Hepatocyte (in vitro differentiated cells): ENCODE results near the gene PHF14. TPM values are rescaled to one million over a fixed set of nuclear protein-coding genes. Genes with fewer than 3 reads are reported as not detected.

Experiments
- DNase-seq: peaks from one replicate; pipeline ENCODE4 v3.0.0-alpha.2; 2016; ENCODE audit warnings: low spot score
- H2AFZ ChIP-seq: fragments of 200-600 bp; sonication (generic); 2 replicates; pipeline ENCODE4 v1.6.0; 2016; ENCODE audit warnings: antibody characterized with exemption, mild to moderate bottlenecking
- H3K27ac ChIP-seq: fragments of 200-600 bp; sonication (generic); 2 replicates; pipeline ENCODE4 v1.5.1; 2016; ENCODE audit warnings: mild to moderate bottlenecking
- H3K27me3 ChIP-seq: fragments of 200-600 bp; sonication (generic); 2 replicates; pipeline ENCODE4 v1.6.1; 2016
- H3K36me3 ChIP-seq: fragments of 200-600 bp; sonication (generic); replicated peaks from 2 replicates; pipeline ENCODE4 v1.5.1; 2016; ENCODE audit warnings: low read depth; ENCODE audit not compliant: insufficient read depth
- H3K4me1 ChIP-seq: fragments of 200-600 bp; sonication (generic); 2 replicates; pipeline ENCODE4 v1.5.1; 2016; ENCODE audit warnings: mild to moderate bottlenecking, moderate library complexity; ENCODE audit not compliant: insufficient read depth
- H3K4me2 ChIP-seq: fragments of 200-600 bp; sonication (generic); 2 replicates; pipeline ENCODE4 v1.6.0; 2016
- H3K4me3 ChIP-seq: fragments of 200-600 bp; sonication (generic); 2 replicates; pipeline ENCODE4 v1.5.1; 2016; ENCODE audit warnings: mild to moderate bottlenecking
- H3K79me2 ChIP-seq: fragments of 200-600 bp; sonication (generic); 2 replicates; pipeline ENCODE4 v1.6.0; 2017; ENCODE audit warnings: mild to moderate bottlenecking
- H3K9me2 ChIP-seq: fragments of 200-600 bp; sonication (generic); replicated peaks from 2 replicates; pipeline ENCODE4 v1.6.0; 2017; ENCODE audit warnings: mild to moderate bottlenecking; ENCODE audit not compliant: insufficient read depth
- H3K9me3 ChIP-seq: fragments of 200-600 bp; sonication (generic); 2 replicates; pipeline ENCODE4 v1.5.1; 2016; ENCODE audit warnings: low read depth, mild to moderate bottlenecking
- H4K20me1 ChIP-seq: fragments of 200-600 bp; sonication (generic); 2 replicates; pipeline ENCODE4 v1.6.0; 2016; ENCODE audit warnings: mild to moderate bottlenecking; ENCODE audit not compliant: insufficient read depth, poor library complexity, severe bottlenecking
- CTCF ChIP-seq: fragments of 200-600 bp; sonication (generic); IDR thresholded peaks from 2 replicates; pipeline ENCODE4 v1.5.1; 2016; ENCODE audit warnings: antibody characterized with exemption, mild to moderate bottlenecking; ENCODE audit not compliant: poor library complexity
- EZH2 ChIP-seq: fragments of 200-600 bp; sonication (generic); IDR thresholded peaks from 2 replicates; pipeline ENCODE4 v1.6.1; 2016; ENCODE audit warnings: antibody characterized with exemption, mild to moderate bottlenecking, borderline replicate concordance
- EZH2phosphoT487 ChIP-seq: fragments of 200-600 bp; sonication (generic); IDR thresholded peaks from one replicate; pipeline ENCODE4 v1.6.1; 2018; ENCODE audit warnings: antibody characterized with exemption, mild to moderate bottlenecking, low read depth, moderate library complexity; ENCODE audit not compliant: unreplicated experiment, severe bottlenecking
- WGBS: methylation state at CpG from one replicate; pipeline ENCODE4 v1.1.6; 2016; ENCODE audit warnings: low lambda C conversion rate; ENCODE audit errors: missing lambda C conversion rate; 5-methylcytosine and 5-hydroxymethylcytosine counted together
- polyA plus RNA-seq: library from polyadenylated mRNA; unstranded; fragments of >200 nt; fragmentation: Nextera tagmentation; extraction: Ambion mirVana; gene quantifications from 2 replicates; pipeline ENCODE4 v1.2.1, GENCODE V29; 2016
- total RNA-seq: library from RNA; depleted of rRNA; stranded (reverse); fragments of >200 nt; gene quantifications from 2 replicates; pipeline ENCODE4 v1.2.3, GENCODE V29; 2014

Gene PHF14
- total and polyA plus RNA-seq, 2 experiments from 2014 or later: 31.5 to 49.1 TPM

DNA sequence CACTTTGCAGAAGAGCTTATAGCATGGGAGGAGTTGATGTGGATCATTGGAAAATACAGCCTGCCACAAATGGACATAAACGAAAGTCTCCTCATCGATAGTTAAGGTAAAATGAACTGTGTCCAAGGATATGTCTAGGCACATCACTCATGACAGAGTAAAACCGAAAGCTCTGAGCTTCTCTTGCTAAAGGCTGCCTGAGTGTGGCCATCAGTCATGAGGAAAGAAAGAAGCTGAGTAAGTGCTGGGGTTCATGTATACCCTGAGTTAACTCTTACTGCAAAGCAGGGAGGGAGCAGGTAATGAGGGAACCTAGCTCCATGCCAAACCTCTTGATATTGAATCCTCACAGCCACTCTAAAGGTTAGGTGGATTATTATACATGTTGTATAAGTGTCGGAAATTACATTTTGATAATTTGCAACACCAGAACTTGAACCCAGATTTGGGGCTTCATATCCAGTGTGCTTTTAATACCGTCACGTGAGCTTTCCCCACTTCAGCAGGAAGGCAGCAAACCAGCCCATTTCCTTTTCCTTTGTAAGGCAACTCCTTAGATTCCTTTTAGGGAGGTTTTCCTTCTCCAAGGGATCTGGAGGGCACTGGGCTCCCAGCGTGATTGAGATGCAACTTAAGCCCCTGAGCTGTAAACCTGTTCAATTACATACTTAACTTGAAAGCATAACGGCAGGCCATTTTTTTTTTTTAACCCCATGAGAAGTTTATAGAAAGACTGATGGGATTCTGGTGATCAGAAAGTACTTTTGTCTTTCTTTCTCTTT is 215.0 kb downstream of the PHF14 start:
- no peak for DNase-seq
- no peaks in the 10 kb centered on the region for H3K36me3 ChIP-seq
- H3K9me2 ChIP-seq: no peaks in the 10 kb centered on the region
- no peak overlapping the region for H3K4me3 ChIP-seq
- no peak overlapping the region for H2AFZ ChIP-seq
- TF ChIP-seq CTCF: no peak
- TF ChIP-seq EZH2: no peak
- no peak for TF ChIP-seq EZH2phosphoT487
- H4K20me1 ChIP-seq: no peaks in the 10 kb centered on the region
- 68% methylated on average over 8 of the region's 8 CpGs for WGBS
- H3K4me1 ChIP-seq: peaks cover 16% of the 10 kb centered on the region
- no peak overlapping the region for H3K27ac ChIP-seq
- H3K9me3 ChIP-seq: no peaks in the 10 kb centered on the region
- no peaks in the 10 kb centered on the region for H3K79me2 ChIP-seq
- H3K4me2 ChIP-seq: no peak overlapping the region
- no peaks in the 10 kb centered on the region for H3K27me3 ChIP-seq

DNA sequence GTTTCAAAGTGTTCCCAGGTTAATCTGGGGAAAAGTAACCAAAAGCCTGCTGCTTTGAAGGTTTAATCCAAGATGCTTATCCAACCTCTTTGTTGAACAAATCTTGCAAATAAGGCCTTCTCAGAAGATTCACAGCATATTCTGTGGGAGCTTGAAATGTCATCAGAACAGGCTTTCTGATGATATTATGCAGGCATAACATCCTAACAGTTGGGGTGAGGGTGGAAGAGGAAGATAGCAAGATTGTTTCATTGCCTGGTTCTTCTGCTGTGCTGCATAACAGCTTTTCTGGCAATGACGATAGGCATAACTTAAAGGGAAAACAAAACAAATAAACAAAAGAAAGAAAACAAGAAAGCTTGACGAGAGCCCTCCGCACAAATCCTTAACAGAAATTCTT is 217.4 kb downstream of the PHF14 start:
- Histone ChIP-seq H3K36me3 (no peaks in the 10 kb centered on the region), H3K79me2 (no peaks in the 10 kb centered on the region), H3K4me1 (peaks cover 24% of the 10 kb centered on the region), H3K4me2 (peak overlapping the region; percentile 28), H4K20me1 (no peaks in the 10 kb centered on the region), H3K9me3 (no peaks in the 10 kb centered on the region), H3K4me3 (no peak overlapping the region), H3K27ac (no peak overlapping the region), H3K27me3 (no peaks in the 10 kb centered on the region), H3K9me2 (no peaks in the 10 kb centered on the region), H2AFZ (no peak overlapping the region)
- no peak for DNase-seq
- 48% methylated on average over 3 of the region's 3 CpGs for WGBS
- no peak for TF ChIP-seq CTCF
- no peak for TF ChIP-seq EZH2phosphoT487
- TF ChIP-seq EZH2: no peak

GRCh38 chr7:11191574-11192220 is 218.0 kb downstream of the PHF14 start:
- peaks cover 24% of the 10 kb centered on the region for H3K4me1 ChIP-seq
- H3K79me2 ChIP-seq: no peaks in the 10 kb centered on the region
- H3K27ac ChIP-seq: no peak overlapping the region
- H3K36me3 ChIP-seq: no peaks in the 10 kb centered on the region
- no peaks in the 10 kb centered on the region for H3K27me3 ChIP-seq
- WGBS: 33% methylated on average over 4 of the region's 4 CpGs
- no peak for DNase-seq
- no peaks in the 10 kb centered on the region for H3K9me3 ChIP-seq
- no peaks in the 10 kb centered on the region for H3K9me2 ChIP-seq
- TF ChIP-seq EZH2: no peak
- no peaks in the 10 kb centered on the region for H4K20me1 ChIP-seq
- H3K4me3 ChIP-seq: no peak overlapping the region
- H3K4me2 ChIP-seq: peak overlapping the region; percentile 28
- H2AFZ ChIP-seq: no peak overlapping the region

- Histone ChIP-seq H3K9me2 (no peaks in the 10 kb centered on the region), H3K4me1 (peaks cover 24% of the 10 kb centered on the region), H3K4me2 (peak overlapping the region; percentile 72), H3K79me2 (no peaks in the 10 kb centered on the region), H3K9me3 (no peaks in the 10 kb centered on the region), H3K36me3 (no peaks in the 10 kb centered on the region), H2AFZ (peak overlapping the region; percentile 76), H3K27me3 (no peaks in the 10 kb centered on the region), H3K27ac (peak overlapping the region; percentile 35), H4K20me1 (no peaks in the 10 kb centered on the region), H3K4me3 (no peak overlapping the region)
- DNase-seq: no peak
- 68% methylated on average over 5 of the region's 5 CpGs for WGBS
- TF ChIP-seq EZH2phosphoT487: no peak
- no peak for TF ChIP-seq EZH2
- no peak for TF ChIP-seq CTCF
These were observed 218.8 kb downstream of the PHF14 start for GRCh38 chr7:11192506-11192905.
